22Rv1 (cell line): ENCODE measurements around the gene PSD2.

ENCODE experiments used
- ZFX ChIP-seq: fragments of 450-650 bp; IDR thresholded peaks from 2 replicates; pipeline ENCODE4 v1.6.1; 2017; ENCODE audit warnings: antibody characterized with exemption, borderline replicate concordance
- TF ChIP-seq, protein P1 (sequence below): fragments of 450-650 bp; IDR thresholded peaks from 2 replicates; pipeline ENCODE4 v1.5.1; 2017; ENCODE audit warnings: mild to moderate bottlenecking

DNA sequence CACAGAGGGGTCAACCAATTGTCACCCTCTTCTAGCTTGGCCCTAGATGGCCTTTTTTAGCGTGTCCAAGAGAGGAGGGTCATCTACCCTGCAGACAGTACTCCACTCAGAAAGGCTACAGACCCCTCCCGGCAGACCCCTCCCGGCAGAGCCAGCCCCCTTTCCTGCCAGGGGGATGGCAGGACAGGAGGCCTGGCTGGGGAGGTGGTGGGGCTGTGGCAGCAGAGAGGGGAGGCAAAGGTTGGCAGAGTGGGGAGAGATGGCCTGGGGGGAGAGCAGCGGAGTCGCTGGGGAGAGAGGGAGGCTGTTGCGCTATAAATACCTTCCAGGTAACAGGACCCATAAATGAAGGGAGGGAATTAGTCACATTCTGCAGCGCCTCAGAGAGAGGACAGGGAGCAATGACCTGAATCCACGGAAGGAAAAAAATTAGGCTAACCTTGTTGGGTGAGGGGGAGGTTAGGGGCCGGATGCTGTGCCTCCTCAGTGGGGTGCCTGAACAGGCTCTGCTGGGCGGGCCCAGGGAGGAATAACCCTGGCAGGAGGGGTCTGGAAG is 32.9 kb upstream of the PSD2 start:
- TF ChIP-seq, protein P1, sequence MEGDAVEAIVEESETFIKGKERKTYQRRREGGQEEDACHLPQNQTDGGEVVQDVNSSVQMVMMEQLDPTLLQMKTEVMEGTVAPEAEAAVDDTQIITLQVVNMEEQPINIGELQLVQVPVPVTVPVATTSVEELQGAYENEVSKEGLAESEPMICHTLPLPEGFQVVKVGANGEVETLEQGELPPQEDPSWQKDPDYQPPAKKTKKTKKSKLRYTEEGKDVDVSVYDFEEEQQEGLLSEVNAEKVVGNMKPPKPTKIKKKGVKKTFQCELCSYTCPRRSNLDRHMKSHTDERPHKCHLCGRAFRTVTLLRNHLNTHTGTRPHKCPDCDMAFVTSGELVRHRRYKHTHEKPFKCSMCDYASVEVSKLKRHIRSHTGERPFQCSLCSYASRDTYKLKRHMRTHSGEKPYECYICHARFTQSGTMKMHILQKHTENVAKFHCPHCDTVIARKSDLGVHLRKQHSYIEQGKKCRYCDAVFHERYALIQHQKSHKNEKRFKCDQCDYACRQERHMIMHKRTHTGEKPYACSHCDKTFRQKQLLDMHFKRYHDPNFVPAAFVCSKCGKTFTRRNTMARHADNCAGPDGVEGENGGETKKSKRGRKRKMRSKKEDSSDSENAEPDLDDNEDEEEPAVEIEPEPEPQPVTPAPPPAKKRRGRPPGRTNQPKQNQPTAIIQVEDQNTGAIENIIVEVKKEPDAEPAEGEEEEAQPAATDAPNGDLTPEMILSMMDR = no peak
- TF ChIP-seq ZFX = no peak
